Neuron (in vitro differentiated cells): ENCODE data around the gene TMEM89.

ENCODE experiments used
- H2AFZ ChIP-seq: one replicate; pipeline ENCODE4 v1.6.1; 2013; ENCODE audit warnings: low read depth, mild to moderate bottlenecking, inconsistent platforms, low read length, moderate library complexity
- H3K27me3 ChIP-seq: one replicate; pipeline ENCODE4 v1.6.1; 2013; ENCODE audit warnings: low read length; ENCODE audit not compliant: insufficient read depth
- H3K36me3 ChIP-seq: one replicate; pipeline ENCODE4 v1.6.1; 2013; ENCODE audit warnings: low read length; ENCODE audit not compliant: insufficient read depth
- H3K4me1 ChIP-seq: one replicate; pipeline ENCODE4 v1.6.1; 2013; ENCODE audit warnings: low read length; ENCODE audit not compliant: insufficient read depth
- H3K4me3 ChIP-seq: 2 replicates; pipeline ENCODE4 v1.5.1; 2013; ENCODE audit warnings: mild to moderate bottlenecking, low read length, moderate library complexity
- H3K9me3 ChIP-seq: one replicate; pipeline ENCODE4 v1.6.1; 2013; ENCODE audit warnings: low read length

TMEM89 gene

DNA sequence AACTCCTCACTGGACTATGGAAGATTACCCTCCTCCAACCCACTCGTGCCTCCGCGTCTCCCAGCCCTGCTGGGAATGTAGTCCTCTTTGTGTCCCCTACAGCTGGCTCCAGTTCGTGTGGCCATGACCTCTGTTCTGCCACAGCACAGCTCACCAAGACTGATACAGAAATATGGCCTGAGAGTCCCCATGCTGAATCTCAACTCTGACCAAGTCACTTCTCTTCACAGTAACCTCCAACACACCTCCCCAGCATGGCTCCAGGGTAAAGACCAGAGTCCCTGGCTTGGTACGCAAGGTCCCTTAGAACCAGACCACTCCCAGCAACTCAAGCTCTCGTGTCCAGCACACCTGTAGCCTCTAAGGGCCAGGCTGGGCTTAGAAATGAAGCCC, 24.2 kb downstream of the TMEM89 start:
- Histone ChIP-seq H3K36me3 (peaks cover 50% of the 10 kb centered on the region), H3K4me3 (no peak overlapping the region)

DNA sequence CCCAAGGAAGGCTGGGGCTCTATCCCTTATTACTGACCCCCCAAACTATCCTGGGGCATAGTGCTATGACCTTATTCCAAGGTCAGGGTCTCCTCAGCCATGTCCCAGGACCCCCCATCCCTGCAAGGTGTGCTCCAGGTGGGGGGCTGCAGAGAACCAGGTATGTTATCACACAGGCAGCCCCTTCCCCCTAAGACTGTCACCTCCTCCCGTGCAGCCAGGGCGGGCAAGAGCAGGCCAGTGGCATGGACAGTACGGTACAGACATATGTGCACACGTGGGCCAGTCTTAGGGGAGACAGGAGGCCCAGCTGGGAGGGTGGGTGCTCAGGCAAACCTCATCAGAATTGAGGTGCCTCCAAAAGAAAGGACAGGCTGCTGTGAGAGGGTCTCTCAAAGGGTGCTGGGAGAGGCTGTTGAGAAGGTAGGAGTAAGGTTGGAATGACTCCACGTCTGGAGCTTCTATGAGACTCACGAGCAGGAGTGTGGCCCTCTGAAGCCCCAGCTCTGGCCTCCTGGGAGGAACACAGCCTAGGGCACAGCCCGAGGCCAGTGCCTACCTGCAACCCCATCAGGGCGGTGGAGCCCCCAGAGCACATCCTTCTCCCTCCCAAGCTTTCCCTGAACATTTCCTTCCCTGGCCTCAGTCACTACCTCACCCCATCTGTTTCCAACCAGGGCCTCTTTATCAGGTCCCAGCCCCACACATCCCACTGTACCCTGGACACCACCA, 24.7 kb downstream of the TMEM89 start:
- Histone ChIP-seq H3K4me3 (no peak overlapping the region), H3K4me1 (no peaks in the 10 kb centered on the region), H2AFZ (no peak overlapping the region), H3K9me3 (no peaks in the 10 kb centered on the region), H3K36me3 (peaks cover 47% of the 10 kb centered on the region), H3K27me3 (no peaks in the 10 kb centered on the region)

More for the DNA sequence above, 24.2 kb downstream of the TMEM89 start:
- Histone ChIP-seq H3K27me3 (no peaks in the 10 kb centered on the region), H2AFZ (no peak overlapping the region), H3K4me1 (no peaks in the 10 kb centered on the region), H3K9me3 (no peaks in the 10 kb centered on the region)

GRCh38 chr3:48596157-48596556, 25.4 kb downstream of the TMEM89 start:
- H3K27me3 ChIP-seq: no peaks in the 10 kb centered on the region
- no peak overlapping the region for H3K4me3 ChIP-seq
- H3K9me3 ChIP-seq: no peaks in the 10 kb centered on the region
- no peak overlapping the region for H2AFZ ChIP-seq
- H3K36me3 ChIP-seq: peaks cover 40% of the 10 kb centered on the region
- H3K4me1 ChIP-seq: no peaks in the 10 kb centered on the region

DNA sequence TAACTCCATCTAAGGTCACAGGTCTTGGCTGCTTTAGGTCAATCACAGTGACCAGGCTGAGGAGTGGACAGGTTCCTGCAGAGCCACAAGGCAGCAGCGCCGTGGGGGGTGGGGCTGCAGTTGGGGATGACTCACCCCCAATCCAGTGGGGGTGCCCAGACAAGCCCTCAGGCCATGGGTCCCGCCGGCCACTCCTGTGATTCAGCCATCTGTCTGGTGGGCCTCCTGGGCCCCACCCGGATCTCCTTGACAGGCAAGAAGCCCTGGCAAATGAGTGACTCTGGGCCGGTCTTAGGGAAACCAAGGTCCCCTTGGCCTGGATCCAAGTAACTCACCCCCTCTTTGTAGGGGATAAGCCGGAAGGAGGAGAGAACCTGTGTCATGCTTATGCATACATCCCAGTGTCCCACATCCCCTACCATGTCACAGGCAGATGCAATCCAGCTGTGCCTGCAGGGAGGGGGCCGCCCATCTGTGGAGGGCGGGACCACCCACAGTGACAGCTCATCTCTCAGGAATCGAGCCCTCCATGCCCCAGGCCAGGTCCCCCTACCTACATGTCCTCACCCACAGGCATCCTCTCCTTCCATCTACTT, 25.9 kb downstream of the TMEM89 start:
- Histone ChIP-seq H3K4me3 (no peak overlapping the region), H3K27me3 (no peaks in the 10 kb centered on the region), H3K9me3 (no peaks in the 10 kb centered on the region), H3K4me1 (no peaks in the 10 kb centered on the region), H2AFZ (no peak overlapping the region), H3K36me3 (peaks cover 34% of the 10 kb centered on the region)

DNA sequence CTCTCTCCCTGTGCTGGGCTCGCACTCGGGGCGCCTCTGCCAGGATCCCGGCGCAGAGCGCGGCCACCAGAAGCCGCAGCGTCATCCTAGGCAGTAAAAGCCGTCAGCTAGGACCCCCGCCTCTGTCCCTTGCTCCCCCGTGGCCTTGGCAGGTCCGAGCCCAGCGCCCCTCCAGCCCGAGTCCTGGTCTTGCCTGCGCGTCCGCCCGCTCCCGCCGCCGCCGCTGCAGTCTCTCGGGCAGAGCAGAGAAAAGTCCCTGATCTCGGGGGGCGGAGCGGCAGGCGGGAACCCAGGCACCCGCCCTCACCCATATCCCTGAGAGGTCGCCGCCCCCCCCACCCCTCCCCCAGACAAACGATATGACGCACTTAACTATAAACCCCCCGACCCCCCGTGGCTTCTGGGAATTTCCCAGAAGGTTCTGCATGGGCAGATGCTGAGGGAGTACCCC, 26.5 kb downstream of the TMEM89 start, which contains the start of gene COL7A1:
Gene COL7A1, minus strand, starts transcription at position 255 of the 451 bp plus-strand sequence. Its CDS starts 170 bp downstream, at position 85.
- Histone ChIP-seq H3K27me3 (no peaks in the 10 kb centered on the region), H3K9me3 (no peaks in the 10 kb centered on the region), H3K36me3 (peaks cover 29% of the 10 kb centered on the region), H2AFZ (no peak within 1 kb of the TSS), H3K4me3 (no peak within 1 kb of the TSS), H3K4me1 (no peaks in the 10 kb centered on the region)

GRCh38 chr3:48594417-48595049, 27.0 kb downstream of the TMEM89 start:
- H3K36me3 ChIP-seq: peaks cover 24% of the 10 kb centered on the region
- H3K27me3 ChIP-seq: no peaks in the 10 kb centered on the region
- no peaks in the 10 kb centered on the region for H3K9me3 ChIP-seq
- H3K4me3 ChIP-seq: no peak overlapping the region
- H3K4me1 ChIP-seq: no peaks in the 10 kb centered on the region
- no peak overlapping the region for H2AFZ ChIP-seq

DNA sequence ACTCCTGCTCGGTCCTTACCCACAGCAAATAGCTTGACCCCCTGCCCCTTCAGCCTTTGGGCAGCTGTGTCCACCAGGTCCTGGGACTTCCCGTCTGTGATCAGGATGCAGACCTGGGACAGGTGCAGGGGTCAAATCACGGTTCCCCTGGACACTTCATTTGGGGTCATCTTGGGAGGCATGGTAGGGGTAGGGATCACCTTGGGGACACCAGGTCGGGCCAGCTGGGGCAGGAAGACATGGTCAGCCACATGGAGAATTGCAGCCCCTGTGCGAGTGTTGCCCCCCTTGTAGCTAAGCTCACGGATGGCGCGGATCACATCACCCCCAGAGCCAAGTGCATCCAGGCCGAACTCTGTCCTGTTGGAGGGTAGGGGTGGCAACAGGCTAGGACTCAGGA, 28.2 kb downstream of the TMEM89 start:
- no peak overlapping the region for H3K4me3 ChIP-seq
- H3K27me3 ChIP-seq: no peaks in the 10 kb centered on the region
- no peaks in the 10 kb centered on the region for H3K4me1 ChIP-seq
- no peaks in the 10 kb centered on the region for H3K9me3 ChIP-seq
- H3K36me3 ChIP-seq: peaks cover 12% of the 10 kb centered on the region
- H2AFZ ChIP-seq: no peak overlapping the region

- H3K27me3 ChIP-seq: no peaks in the 10 kb centered on the region
- H2AFZ ChIP-seq: no peak overlapping the region
- H3K4me3 ChIP-seq: no peak overlapping the region
- H3K4me1 ChIP-seq: no peaks in the 10 kb centered on the region
- no peaks in the 10 kb centered on the region for H3K9me3 ChIP-seq
- H3K36me3 ChIP-seq: peaks cover 4% of the 10 kb centered on the region
Observed at GRCh38 chr3:48592519-48593087, 29.0 kb downstream of the TMEM89 start.

- no peaks in the 10 kb centered on the region for H3K27me3 ChIP-seq
- H3K4me3 ChIP-seq: no peak overlapping the region
- no peaks in the 10 kb centered on the region for H3K4me1 ChIP-seq
- H2AFZ ChIP-seq: no peak overlapping the region
- no peaks in the 10 kb centered on the region for H3K9me3 ChIP-seq
- no peaks in the 10 kb centered on the region for H3K36me3 ChIP-seq
Observed at GRCh38 chr3:48591886-48592518, 29.6 kb downstream of the TMEM89 start.

DNA sequence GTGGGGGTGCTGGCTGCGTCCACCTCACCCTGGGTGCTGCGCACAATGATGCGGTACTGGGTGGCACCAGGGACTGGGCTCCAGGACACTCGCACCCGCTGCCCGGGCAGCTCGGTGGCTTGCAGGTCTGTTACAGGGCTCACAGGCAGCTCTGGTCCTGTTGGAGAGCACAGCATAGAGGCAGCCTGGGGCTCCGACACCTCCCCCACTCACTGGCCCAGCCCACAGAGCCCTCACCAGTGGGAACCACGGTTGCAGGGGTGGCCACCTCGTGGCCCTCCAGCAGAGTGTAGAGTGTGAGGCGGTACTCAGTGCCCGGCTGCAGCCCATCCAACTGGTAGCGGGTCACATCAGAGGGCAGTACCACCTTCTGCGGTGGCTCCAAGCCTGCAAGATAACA, 30.1 kb downstream of the TMEM89 start:
- H3K36me3 ChIP-seq: peaks cover under 1% of the 10 kb centered on the region
- no peaks in the 10 kb centered on the region for H3K27me3 ChIP-seq
- H3K4me1 ChIP-seq: no peaks in the 10 kb centered on the region
- H3K9me3 ChIP-seq: no peaks in the 10 kb centered on the region
- no peak overlapping the region for H2AFZ ChIP-seq
- no peak overlapping the region for H3K4me3 ChIP-seq

DNA sequence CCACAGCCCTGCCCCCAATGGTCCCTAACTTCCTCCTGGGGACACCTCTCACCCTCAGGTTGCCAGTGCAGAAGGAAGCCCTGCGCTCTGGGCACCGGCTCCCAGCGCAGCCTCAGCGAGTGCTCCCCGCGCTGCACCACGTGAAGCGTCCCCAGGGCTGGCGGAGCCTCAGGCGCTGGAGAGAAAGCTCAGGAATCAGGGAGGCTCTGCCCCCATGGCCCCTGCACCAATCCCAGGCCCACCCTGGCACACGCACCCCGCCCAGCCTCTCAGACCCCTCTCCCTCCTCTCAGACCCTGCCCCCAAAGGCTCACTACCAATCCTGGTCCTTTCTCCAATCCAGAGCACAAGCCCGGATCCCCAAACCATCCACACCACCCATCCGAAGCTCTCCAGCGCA, 33.3 kb downstream of the TMEM89 start:
- Histone ChIP-seq H3K4me1 (no peaks in the 10 kb centered on the region), H3K9me3 (peaks cover 4% of the 10 kb centered on the region), H3K4me3 (no peak overlapping the region), H3K27me3 (no peaks in the 10 kb centered on the region), H2AFZ (no peak overlapping the region), H3K36me3 (peaks cover 4% of the 10 kb centered on the region)

DNA sequence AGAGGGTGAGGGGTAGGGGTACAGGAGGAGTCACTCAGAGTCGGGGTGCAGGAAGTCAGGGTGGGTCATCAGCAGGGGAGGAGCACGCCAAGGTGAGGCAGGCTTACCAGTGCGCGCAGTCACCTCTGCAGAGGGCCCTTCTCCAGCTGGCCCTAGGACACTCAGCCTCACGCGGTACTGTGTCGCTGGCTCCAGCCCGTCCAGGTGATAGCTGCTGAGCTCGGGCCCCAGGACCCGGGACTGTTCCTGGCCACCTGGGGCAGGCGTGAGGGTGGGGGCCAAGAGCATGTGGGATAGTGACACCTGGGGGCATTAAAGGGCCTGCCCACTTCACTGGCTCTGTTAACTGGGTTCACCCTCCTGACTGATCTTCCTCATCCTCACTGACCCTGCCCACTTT, 33.9 kb downstream of the TMEM89 start:
- Histone ChIP-seq H3K4me3 (no peak overlapping the region), H3K36me3 (peaks cover 4% of the 10 kb centered on the region), H3K4me1 (no peaks in the 10 kb centered on the region), H3K9me3 (peaks cover 4% of the 10 kb centered on the region), H2AFZ (no peak overlapping the region), H3K27me3 (no peaks in the 10 kb centered on the region)

- Histone ChIP-seq H3K36me3 (peaks cover 4% of the 10 kb centered on the region), H3K9me3 (peaks cover 7% of the 10 kb centered on the region), H2AFZ (no peak overlapping the region), H3K4me3 (no peak overlapping the region), H3K4me1 (peaks cover 9% of the 10 kb centered on the region), H3K27me3 (no peaks in the 10 kb centered on the region)
Observed at GRCh38 chr3:48585411-48585810, 36.2 kb downstream of the TMEM89 start.
